Calu3 (cell line): ENCODE data around the gene HEATR9. TPM values are rescaled to one million over a fixed set of nuclear protein-coding genes. Genes with fewer than 3 reads are reported as not detected.

Experiments used
- BruUV-seq: library from RNA; stranded (reverse); fragments of 400-500 nt; replicated peaks from 2 replicates; lab custom pipeline; 2021; lab: Mats Ljungman, UMichigan
- CTCF ChIA-PET: fragments of 300-600 bp; sonication (Branson Sonifier 250); formaldehyde crosslinking; loops from one replicate; lab custom pipeline; 2022; ENCODE audit warnings: antibody characterized with exemption; lab: Charles Lee
- DNase-seq: peaks from one replicate; pipeline ENCODE4 v3.0.0; 2022
- H3K27ac Mint-ChIP-seq: one replicate; pipeline ENCODE4 v1.8.0; 2022; ENCODE audit warnings: mixed read lengths; ENCODE audit not compliant: unreplicated experiment
- H3K27me3 Mint-ChIP-seq: one replicate; pipeline ENCODE4 v1.8.0; 2022; ENCODE audit warnings: mixed read lengths; ENCODE audit not compliant: unreplicated experiment
- H3K36me3 Mint-ChIP-seq: one replicate; pipeline ENCODE4 v1.8.0; 2022; ENCODE audit warnings: mild to moderate bottlenecking, moderate library complexity, mixed read lengths; ENCODE audit not compliant: insufficient read depth, unreplicated experiment
- H3K4me1 Mint-ChIP-seq: one replicate; pipeline ENCODE4 v1.8.0; 2022; ENCODE audit warnings: mild to moderate bottlenecking, low read depth, mixed read lengths; ENCODE audit not compliant: unreplicated experiment
- H3K4me3 Mint-ChIP-seq: one replicate; pipeline ENCODE4 v1.8.0; 2022; ENCODE audit warnings: mild to moderate bottlenecking, low read depth, moderate library complexity, mixed read lengths; ENCODE audit not compliant: unreplicated experiment
- H3K9me3 Mint-ChIP-seq: one replicate; pipeline ENCODE4 v1.8.0; 2022; ENCODE audit warnings: low read depth, mixed read lengths; ENCODE audit not compliant: unreplicated experiment
- CTCF ChIP-seq: fragments of 200-600 bp; IDR thresholded peaks from one replicate; pipeline ENCODE4 v1.8.0; 2022; ENCODE audit warnings: antibody characterized with exemption; ENCODE audit not compliant: unreplicated experiment
- intact Hi-C: fragments of 100-400 bp; cut with micrococcal nuclease; formaldehyde crosslinking; loops from one replicate; pipeline ENCODE4 v1.10.0; 2022; ENCODE audit not compliant: unreplicated experiment
- total RNA-seq: library from RNA; stranded (reverse); gene quantifications from 2 replicates; pipeline ENCODE4 v1.2.3, GENCODE V29; 2022

Gene HEATR9
- total RNA-seq, 1 experiment from 2014 or later, result not detected

GRCh38 chr17:35909408-35909807 lies 40.7 kb upstream of the HEATR9 start:
- Mint-ChIP-seq H3K4me1 (no peaks in the 10 kb centered on the region), H3K4me3 (no peak overlapping the region), H3K27me3 (peaks cover 17% of the 10 kb centered on the region), H3K27ac (no peak overlapping the region), H3K36me3 (no peaks in the 10 kb centered on the region), H3K9me3 (peaks cover 3% of the 10 kb centered on the region)
- BruUV-seq, result no TSS peak
- no peak for DNase-seq
- TF ChIP-seq CTCF, result no peak
- intact Hi-C loops, result no loop called here
- CTCF ChIA-PET, result no interaction called here

DNA sequence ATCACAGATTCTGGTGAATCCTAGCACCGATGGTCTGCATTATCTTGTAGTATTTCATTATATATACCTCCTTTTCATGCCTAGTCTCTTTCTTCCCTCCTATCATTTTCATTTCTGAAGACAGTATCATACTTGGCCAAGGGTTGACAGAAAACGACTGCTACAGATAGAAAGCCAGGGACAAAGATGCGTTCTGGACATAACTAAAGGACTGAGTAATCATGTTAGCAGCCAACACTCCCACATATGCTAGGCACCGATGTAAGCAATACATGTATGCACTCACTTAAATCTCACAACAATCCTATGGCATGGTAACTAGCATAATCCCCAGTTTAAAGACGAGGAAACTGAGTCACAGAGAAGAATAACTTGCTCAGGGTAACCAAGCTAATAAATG lies 39.0 kb upstream of the HEATR9 start:
- intact Hi-C loops, result no loop called here
- no TSS peak for BruUV-seq
- H3K4me1 Mint-ChIP-seq, result no peaks in the 10 kb centered on the region
- H3K36me3 Mint-ChIP-seq, result no peaks in the 10 kb centered on the region
- peaks cover 17% of the 10 kb centered on the region for H3K27me3 Mint-ChIP-seq
- H3K27ac Mint-ChIP-seq, result no peak overlapping the region
- CTCF ChIA-PET, result no interaction called here
- H3K4me3 Mint-ChIP-seq, result no peak overlapping the region
- no peak for TF ChIP-seq CTCF
- peaks cover 3% of the 10 kb centered on the region for H3K9me3 Mint-ChIP-seq
- DNase-seq, result no peak

- CTCF ChIA-PET, result no interaction called here
- no TSS peak for BruUV-seq
- TF ChIP-seq CTCF, result no peak
- DNase-seq, result no peak
- peaks cover under 1% of the 10 kb centered on the region for H3K9me3 Mint-ChIP-seq
- H3K27ac Mint-ChIP-seq, result no peak overlapping the region
- peaks cover 17% of the 10 kb centered on the region for H3K27me3 Mint-ChIP-seq
- no peaks in the 10 kb centered on the region for H3K4me1 Mint-ChIP-seq
- intact Hi-C loops, result no loop called here
- H3K4me3 Mint-ChIP-seq, result no peak overlapping the region
- no peaks in the 10 kb centered on the region for H3K36me3 Mint-ChIP-seq
Observed at GRCh38 chr17:35906926-35907637, 38.4 kb upstream of the HEATR9 start.

DNA sequence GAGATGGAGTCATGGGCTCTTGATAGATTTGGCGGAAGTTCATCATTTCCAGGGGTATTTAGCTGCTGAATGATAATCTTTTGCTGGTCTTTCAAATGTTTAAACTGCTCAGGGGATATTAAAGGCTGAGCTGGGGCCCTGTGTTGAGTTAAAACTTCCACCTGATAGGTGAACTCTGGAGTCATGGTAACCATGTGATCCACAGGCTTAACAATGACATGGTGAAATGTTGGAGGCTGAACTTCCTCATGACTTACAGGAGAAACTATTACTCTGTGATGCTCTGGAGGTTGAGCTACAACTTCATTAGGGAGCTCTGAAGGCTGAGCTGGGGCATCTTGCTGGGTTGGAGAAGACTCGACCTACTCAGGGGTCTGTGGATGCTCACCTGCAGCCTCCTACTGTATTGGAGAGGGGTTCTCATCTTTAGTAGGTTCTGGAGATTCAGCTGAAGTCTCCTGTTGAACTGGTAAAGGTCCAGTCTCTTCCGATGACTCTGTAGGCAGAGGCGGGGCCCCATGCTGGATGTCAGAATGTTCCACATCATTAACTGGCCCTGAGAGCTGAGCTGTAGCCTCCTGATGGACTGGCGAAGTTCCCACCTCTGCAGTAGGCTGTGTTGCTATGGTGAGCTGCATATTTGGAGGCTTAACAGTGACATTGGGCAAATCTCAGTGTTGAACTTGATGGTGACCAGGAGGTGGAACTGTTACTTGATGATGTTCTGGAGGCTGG lies 37.7 kb upstream of the HEATR9 start:
- DNase-seq, result no peak
- intact Hi-C loops, result no loop called here
- Mint-ChIP-seq H3K4me1 (peaks cover 3% of the 10 kb centered on the region), H3K27me3 (peaks cover 17% of the 10 kb centered on the region), H3K4me3 (no peak overlapping the region), H3K27ac (no peak overlapping the region), H3K36me3 (no peaks in the 10 kb centered on the region), H3K9me3 (no peaks in the 10 kb centered on the region)
- TF ChIP-seq CTCF, result no peak
- CTCF ChIA-PET, result no interaction called here
- BruUV-seq, result no TSS peak
